Measurements from ENCODE around the gene VPS35L.

VPS35L gene

GRCh38 chr16:19691161-19691711, 135.7 kb downstream of the VPS35L start:
- no peak for DNase-seq

- no peak for DNase-seq
These were observed 139.5 kb downstream of the VPS35L start for GRCh38 chr16:19694989-19695388.

GRCh38 chr16:19696328-19696727, 140.8 kb downstream of the VPS35L start:
- no peak for DNase-seq

GRCh38 chr16:19696961-19697360, 141.5 kb downstream of the VPS35L start:
- no peak for DNase-seq

GRCh38 chr16:19697756-19698318, 142.3 kb downstream of the VPS35L start:
- no peak for DNase-seq

GRCh38 chr16:19698480-19699465, 143.3 kb downstream of the VPS35L start:
- DNase-seq, result no peak

GRCh38 chr16:19699472-19699871, 144.0 kb downstream of the VPS35L start:
- no peak for DNase-seq

- no peak for DNase-seq
These were observed 144.8 kb downstream of the VPS35L start for GRCh38 chr16:19700319-19700781.

GRCh38 chr16:19701091-19701490, 145.6 kb downstream of the VPS35L start:
- no peak for DNase-seq

- DNase-seq, result no peak
These were observed 147.8 kb downstream of the VPS35L start for GRCh38 chr16:19703172-19703889.

- no peak for DNase-seq
These were observed 149.0 kb downstream of the VPS35L start for GRCh38 chr16:19704321-19705145.

GRCh38 chr16:19705146-19705501, 149.6 kb downstream of the VPS35L start:
- DNase-seq, result no peak

GRCh38 chr16:19705843-19706242, 150.3 kb downstream of the VPS35L start:
- no peak for DNase-seq

- no peak for DNase-seq
These were observed 151.3 kb downstream of the VPS35L start for GRCh38 chr16:19706846-19707245.

- DNase-seq, result no peak
These were observed 152.2 kb downstream of the VPS35L start for GRCh38 chr16:19707569-19708295.

- DNase-seq, result no peak
These were observed 153.0 kb downstream of the VPS35L start for GRCh38 chr16:19708296-19709205.

GRCh38 chr16:19709381-19710136, 154.1 kb downstream of the VPS35L start:
- no peak for DNase-seq

- DNase-seq, result no peak
These were observed 154.8 kb downstream of the VPS35L start for GRCh38 chr16:19710191-19710908.
